H9 (cell line): ENCODE results near the gene ATP6V0E1. TPM values are rescaled to one million over a fixed set of nuclear protein-coding genes. Genes with fewer than 3 reads are reported as not detected.

ENCODE experiments used
- DNase-seq: peaks from one replicate; pipeline ENCODE4 v3.0.0-alpha.2; 2017
- H2AFZ ChIP-seq: one replicate; pipeline ENCODE4 v1.6.1; 2013; ENCODE audit warnings: mild to moderate bottlenecking, low read length, control low read depth, moderate library complexity
- H2AK5ac ChIP-seq: 2 replicates; pipeline ENCODE4 v1.6.1; 2013; ENCODE audit warnings: low read length, control low read depth, mixed read lengths; ENCODE audit not compliant: insufficient read length
- H2BK120ac ChIP-seq: one replicate; pipeline ENCODE4 v1.6.1; 2013; ENCODE audit warnings: low read depth, mild to moderate bottlenecking, low read length, control low read depth, inconsistent platforms; ENCODE audit not compliant: poor library complexity, severe bottlenecking
- H2BK12ac ChIP-seq: 2 replicates; pipeline ENCODE4 v1.6.1; 2013; ENCODE audit warnings: low read length, control low read depth, mixed read lengths, low read depth; ENCODE audit not compliant: insufficient read length
- H2BK15ac ChIP-seq: 2 replicates; pipeline ENCODE4 v1.6.1; 2013; ENCODE audit warnings: low read depth, low read length, control low read depth
- H2BK20ac ChIP-seq: one replicate; pipeline ENCODE4 v1.6.1; 2013; ENCODE audit warnings: low read depth, mild to moderate bottlenecking, low read length, control low read depth, inconsistent platforms; ENCODE audit not compliant: poor library complexity, severe bottlenecking
- H2BK5ac ChIP-seq: 2 replicates; pipeline ENCODE4 v1.6.1; 2013; ENCODE audit warnings: low read length, control low read depth, mixed read lengths; ENCODE audit not compliant: insufficient read length
- H3K14ac ChIP-seq: 2 replicates; pipeline ENCODE4 v1.6.1; 2013; ENCODE audit warnings: low read length, control low read depth; ENCODE audit not compliant: insufficient read depth
- H3K18ac ChIP-seq: 2 replicates; pipeline ENCODE4 v1.6.1; 2013; ENCODE audit warnings: low read depth, mild to moderate bottlenecking, mixed read lengths, low read length, control low read depth; ENCODE audit not compliant: insufficient read length
- H3K23ac ChIP-seq: 2 replicates; pipeline ENCODE4 v1.6.1; 2013; ENCODE audit warnings: low read length, control low read depth, mixed read lengths, low read depth; ENCODE audit not compliant: insufficient read length
- H3K23me2 ChIP-seq: 2 replicates; pipeline ENCODE4 v1.6.1; 2013; ENCODE audit warnings: low read depth, mild to moderate bottlenecking, mixed read lengths, low read length, control low read depth; ENCODE audit not compliant: insufficient read length, poor library complexity, severe bottlenecking
- H3K27ac ChIP-seq: 2 replicates; pipeline ENCODE4 v1.5.1; 2013; ENCODE audit warnings: low read length, control low read depth, mixed read lengths, low read depth; ENCODE audit not compliant: insufficient read length
- H3K27me3 ChIP-seq: 2 replicates; pipeline ENCODE4 v1.6.1; 2013; ENCODE audit warnings: low read length, control low read depth, inconsistent platforms; ENCODE audit not compliant: insufficient read depth
- H3K4ac ChIP-seq: 2 replicates; pipeline ENCODE4 v1.6.1; 2013; ENCODE audit warnings: low read depth, mild to moderate bottlenecking, control low read depth, inconsistent platforms, low read length, moderate library complexity
- H3K4me1 ChIP-seq: 2 replicates; pipeline ENCODE4 v1.6.1; 2013; ENCODE audit warnings: low read length, control low read depth, inconsistent platforms; ENCODE audit not compliant: insufficient read depth
- H3K4me2 ChIP-seq: 2 replicates; pipeline ENCODE4 v1.6.1; 2013; ENCODE audit warnings: low read length, control low read depth, mixed read lengths; ENCODE audit not compliant: insufficient read length, insufficient read depth
- H3K56ac ChIP-seq: 2 replicates; pipeline ENCODE4 v1.6.1; 2013; ENCODE audit warnings: low read depth, mild to moderate bottlenecking, mixed read lengths, low read length, control low read depth; ENCODE audit not compliant: insufficient read length
- H3K79me1 ChIP-seq: 2 replicates; pipeline ENCODE4 v1.6.1; 2013; ENCODE audit warnings: low read depth, mild to moderate bottlenecking, moderate library complexity, low read length, control low read depth, inconsistent platforms; ENCODE audit not compliant: insufficient read depth, poor library complexity, severe bottlenecking
- H3K79me2 ChIP-seq: 2 replicates; pipeline ENCODE4 v1.6.1; 2013; ENCODE audit warnings: low read length, control low read depth, inconsistent platforms; ENCODE audit not compliant: insufficient read depth
- H3K9ac ChIP-seq: 2 replicates; pipeline ENCODE4 v1.6.1; 2013; ENCODE audit warnings: low read length, control low read depth, mixed read lengths; ENCODE audit not compliant: insufficient read length; ENCODE audit errors: extremely low read depth
- H3K9me3 ChIP-seq: one replicate; pipeline ENCODE4 v1.6.1; 2013; ENCODE audit warnings: low read depth, low read length, inconsistent platforms; ENCODE audit not compliant: control insufficient read depth
- H3T11ph ChIP-seq: one replicate; pipeline ENCODE4 v1.6.1; 2013; ENCODE audit warnings: mild to moderate bottlenecking, low read length, control low read depth, inconsistent platforms
- H4K20me1 ChIP-seq: one replicate; pipeline ENCODE4 v1.6.1; 2013; ENCODE audit not compliant: control insufficient read depth, insufficient read length, insufficient read depth
- H4K5ac ChIP-seq: 2 replicates; pipeline ENCODE4 v1.6.1; 2013; ENCODE audit warnings: low read depth, mild to moderate bottlenecking, mixed read lengths, low read length, control low read depth; ENCODE audit not compliant: insufficient read length
- H4K8ac ChIP-seq: replicated peaks from 2 replicates; pipeline ENCODE4 v1.6.1; 2013; ENCODE audit warnings: low read length, control low read depth, mixed read lengths, low read depth; ENCODE audit not compliant: insufficient read length
- H4K91ac ChIP-seq: 2 replicates; pipeline ENCODE4 v1.6.1; 2013; ENCODE audit warnings: low read depth, mild to moderate bottlenecking, moderate library complexity, mixed read lengths, low read length, control low read depth; ENCODE audit not compliant: insufficient read length
- H3K27ac Mint-ChIP-seq, 3 experiments: 2 replicates in 2 of 3; 3 replicates in 1 of 3; pipeline ENCODE4 v1.8.0; 2020 to 2021; ENCODE audit warnings: mixed read lengths in 3 of 3, mild to moderate bottlenecking in 1 of 3, moderate library complexity in 1 of 3
- H3K27me3 Mint-ChIP-seq: 2 replicates; pipeline ENCODE4 v1.8.0; 2021; ENCODE audit warnings: low read depth, mild to moderate bottlenecking, moderate library complexity, mixed read lengths
- H3K36me3 Mint-ChIP-seq, 3 experiments: 2 replicates in 2 of 3; 3 replicates in 1 of 3; pipeline ENCODE4 v1.8.0; 2020 to 2021; ENCODE audit warnings: low read depth in 3 of 3, mixed read lengths in 3 of 3; ENCODE audit not compliant: insufficient read depth in 1 of 3
- H3K4me1 Mint-ChIP-seq, 2 experiments: 2 replicates each; pipeline ENCODE4 v1.8.0; 2020; ENCODE audit warnings: mixed read lengths in 2 of 2
- H3K4me3 Mint-ChIP-seq, 2 experiments: 2 replicates in 1 of 2; 3 replicates in 1 of 2; pipeline ENCODE4 v1.8.0; 2020 to 2021; ENCODE audit warnings: mild to moderate bottlenecking in 2 of 2, mixed read lengths in 2 of 2, moderate library complexity in 1 of 2
- H3K9me3 Mint-ChIP-seq, 2 experiments: 2 replicates in 1 of 2; 3 replicates in 1 of 2; pipeline ENCODE4 v1.8.0; 2020; ENCODE audit warnings: mild to moderate bottlenecking in 2 of 2, mixed read lengths in 2 of 2, moderate library complexity in 1 of 2
- WGBS: extraction: QIAGEN DNeasy Blood & Tissue Kit; methylation state at CpG from one replicate; pipeline ENCODE4 v1.1.7; 2013; ENCODE audit warnings: missing lambda C conversion rate, low lambda C conversion rate, mixed read lengths; ENCODE audit not compliant: insufficient read length; ENCODE audit errors: extremely low coverage; 5-methylcytosine and 5-hydroxymethylcytosine counted together
- total RNA-seq: library from RNA; stranded (reverse); gene quantifications from 2 replicates; pipeline ENCODE4 v1.2.1, GENCODE V29; 2021
- TF ChIP-seq, protein P1 (sequence below): fragments of 200-600 bp; sonication (generic); conservative IDR thresholded peaks from 3 replicates; pipeline ENCODE4 v1.8.0; 2021; ENCODE audit warnings: antibody characterized with exemption, mild to moderate bottlenecking

The ATP6V0E1 gene
- total RNA-seq, 1 experiment from 2014 or later: 101 TPM

DNA sequence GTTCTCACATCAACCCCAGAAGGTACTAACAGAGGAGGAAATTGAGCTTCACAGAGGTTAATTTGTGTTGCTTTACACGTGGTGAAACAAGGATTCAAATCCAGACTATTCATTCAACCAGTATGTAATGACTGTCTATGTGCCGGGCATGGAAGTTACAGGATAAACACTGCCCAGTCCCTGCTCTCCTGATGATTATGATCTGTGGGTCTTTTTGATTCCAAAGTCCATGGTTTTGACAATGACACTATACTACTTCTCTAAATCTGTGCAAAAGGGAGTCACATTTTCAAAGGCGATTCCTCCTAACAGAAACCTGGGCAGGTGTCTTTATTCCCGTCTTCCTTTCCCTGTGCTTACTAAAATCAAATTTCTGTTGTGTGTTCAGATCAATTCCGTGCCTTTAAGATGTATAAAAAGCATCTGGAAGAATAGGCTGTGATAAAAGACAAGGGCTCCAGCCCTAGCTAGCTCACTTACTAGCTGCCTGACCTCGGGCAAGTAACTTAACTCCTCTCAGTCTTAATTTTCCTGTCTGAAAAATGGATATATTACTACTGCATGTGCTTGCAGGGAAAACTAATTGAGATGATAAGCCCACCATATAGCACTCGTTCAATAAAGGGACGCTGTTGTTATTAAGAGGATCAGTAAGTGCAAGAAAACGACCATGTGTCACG lies 71.6 kb downstream of the ATP6V0E1 start:
- H2BK5ac ChIP-seq: no peak overlapping the region
- H3K79me1 ChIP-seq: no peaks in the 10 kb centered on the region
- H3K4me2 ChIP-seq: peak overlapping the region; percentile 98
- no peak overlapping the region for H4K5ac ChIP-seq
- Mint-ChIP-seq H3K27ac (no peak overlapping the region), H3K9me3 (no peaks in the 10 kb centered on the region), H3K4me1 (peaks cover 13 to 22% of the 10 kb centered on the region in 2 experiments), H3K27me3 (peaks cover 10% of the 10 kb centered on the region), H3K36me3 (no peaks in the 10 kb centered on the region), H3K4me3 (peak overlapping the region; percentile 85 to 88)
- no peaks in the 10 kb centered on the region for H3K79me2 ChIP-seq
- no peak overlapping the region for H3K23ac ChIP-seq
- no peak overlapping the region for H3K27ac ChIP-seq
- peaks cover 4% of the 10 kb centered on the region for H3K23me2 ChIP-seq
- H2BK120ac ChIP-seq: no peak overlapping the region
- H4K20me1 ChIP-seq: no peaks in the 10 kb centered on the region
- H3K9me3 ChIP-seq: no peaks in the 10 kb centered on the region
- no peak overlapping the region for H2BK20ac ChIP-seq
- H2BK12ac ChIP-seq: no peak overlapping the region
- no CpG with 5 or more reads among the region's 10 CpGs for WGBS
- no peak overlapping the region for H2AK5ac ChIP-seq
- peak overlapping the region; percentile 85 for H3K9ac ChIP-seq
- H4K8ac ChIP-seq: no peak overlapping the region
- no peak overlapping the region for H3K14ac ChIP-seq
- no peak overlapping the region for H2AFZ ChIP-seq
- H3T11ph ChIP-seq: no peak overlapping the region
- no peak overlapping the region for H4K91ac ChIP-seq
- H2BK15ac ChIP-seq: no peak overlapping the region
- H3K4me1 ChIP-seq: no peaks in the 10 kb centered on the region; the same call in 1 of the 2 replicates
- TF ChIP-seq, protein P1, sequence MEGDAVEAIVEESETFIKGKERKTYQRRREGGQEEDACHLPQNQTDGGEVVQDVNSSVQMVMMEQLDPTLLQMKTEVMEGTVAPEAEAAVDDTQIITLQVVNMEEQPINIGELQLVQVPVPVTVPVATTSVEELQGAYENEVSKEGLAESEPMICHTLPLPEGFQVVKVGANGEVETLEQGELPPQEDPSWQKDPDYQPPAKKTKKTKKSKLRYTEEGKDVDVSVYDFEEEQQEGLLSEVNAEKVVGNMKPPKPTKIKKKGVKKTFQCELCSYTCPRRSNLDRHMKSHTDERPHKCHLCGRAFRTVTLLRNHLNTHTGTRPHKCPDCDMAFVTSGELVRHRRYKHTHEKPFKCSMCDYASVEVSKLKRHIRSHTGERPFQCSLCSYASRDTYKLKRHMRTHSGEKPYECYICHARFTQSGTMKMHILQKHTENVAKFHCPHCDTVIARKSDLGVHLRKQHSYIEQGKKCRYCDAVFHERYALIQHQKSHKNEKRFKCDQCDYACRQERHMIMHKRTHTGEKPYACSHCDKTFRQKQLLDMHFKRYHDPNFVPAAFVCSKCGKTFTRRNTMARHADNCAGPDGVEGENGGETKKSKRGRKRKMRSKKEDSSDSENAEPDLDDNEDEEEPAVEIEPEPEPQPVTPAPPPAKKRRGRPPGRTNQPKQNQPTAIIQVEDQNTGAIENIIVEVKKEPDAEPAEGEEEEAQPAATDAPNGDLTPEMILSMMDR: no peak
- no peak overlapping the region for H3K18ac ChIP-seq
- DNase-seq: no peak
- no peak overlapping the region for H3K56ac ChIP-seq
- H3K4ac ChIP-seq: no peak overlapping the region
- H3K27me3 ChIP-seq: no peaks in the 10 kb centered on the region
